Retinal pigment epithelial cell (primary cell): ENCODE data around the gene MAD1L1.
"Not testable (repeated sequence)": the region's sequence is repeated elsewhere in the genome, so short reads cannot be mapped to it uniquely, and the experiment has no call there.

ENCODE experiments used
- DNase-seq: peaks from one replicate; pipeline ENCODE4 v3.0.0-alpha.2; 2010; ENCODE audit warnings: low read depth
- H3K4me3 ChIP-seq: 2 replicates; pipeline ENCODE4 v1.5.1; 2011; ENCODE audit warnings: mild to moderate bottlenecking, low read length, control low read depth, moderate library complexity
- CTCF ChIP-seq: conservative IDR thresholded peaks from 2 replicates; pipeline ENCODE4 v1.5.1; 2011; ENCODE audit warnings: low read depth, low read length, control low read depth, inconsistent platforms

MAD1L1 gene

GRCh38 chr7:2063563-2064260 is 169.0 kb downstream of the MAD1L1 start:
- TF ChIP-seq CTCF, result peak; percentile 23
- DNase-seq, result no peak
- H3K4me3 ChIP-seq, result no peak overlapping the region

- no peak for DNase-seq
- TF ChIP-seq CTCF, result no peak
Observed at GRCh38 chr7:2062648-2063047, 170.1 kb downstream of the MAD1L1 start.

GRCh38 chr7:2060701-2061100 is 172.0 kb downstream of the MAD1L1 start:
- TF ChIP-seq CTCF, result no peak
- H3K4me3 ChIP-seq, result no peak overlapping the region
- no peak for DNase-seq

More at GRCh38 chr7:2062648-2063047, 170.1 kb downstream of the MAD1L1 start:
- no peak overlapping the region for H3K4me3 ChIP-seq

- DNase-seq, result no peak
- H3K4me3 ChIP-seq, result no peak overlapping the region
- no peak for TF ChIP-seq CTCF
Observed at GRCh38 chr7:2059964-2060700, 172.6 kb downstream of the MAD1L1 start.

GRCh38 chr7:2058246-2058645 is 174.5 kb downstream of the MAD1L1 start:
- not testable (repeated sequence) for DNase-seq

GRCh38 chr7:2055956-2056355 is 176.8 kb downstream of the MAD1L1 start:
- H3K4me3 ChIP-seq, result no peak overlapping the region
- no peak for TF ChIP-seq CTCF
- DNase-seq, result no peak

More at GRCh38 chr7:2058246-2058645, 174.5 kb downstream of the MAD1L1 start:
- not testable (repeated sequence) for H3K4me3 ChIP-seq

GRCh38 chr7:2054927-2055326 is 177.8 kb downstream of the MAD1L1 start:
- DNase-seq, result no peak
- H3K4me3 ChIP-seq, result no peak overlapping the region
- TF ChIP-seq CTCF, result no peak
